Neural progenitor cell (in vitro differentiated cells): Measurements from ENCODE around the gene LHFPL5. TPM values are rescaled to one million over a fixed set of nuclear protein-coding genes. Genes with fewer than 3 reads are reported as not detected.

Experiments
- DNase-seq: peaks from one replicate; pipeline ENCODE4 v3.0.0-alpha.2; 2016; ENCODE audit warnings: low spot score
- H2AFZ ChIP-seq: fragments of 200-600 bp; sonication (generic); replicated peaks from 2 replicates; pipeline ENCODE4 v1.6.1; 2016; ENCODE audit warnings: antibody characterized with exemption
- H3F3A ChIP-seq: fragments of 200-600 bp; sonication (generic); 2 replicates; pipeline ENCODE4 v1.6.1; 2016; ENCODE audit warnings: antibody characterized with exemption, low read depth
- H3K27ac ChIP-seq: fragments of 200-600 bp; sonication (generic); 2 replicates; pipeline ENCODE4 v1.5.1; 2016; ENCODE audit warnings: mild to moderate bottlenecking
- H3K27me3 ChIP-seq: fragments of 200-600 bp; sonication (generic); 2 replicates; pipeline ENCODE4 v1.6.1; 2016; ENCODE audit warnings: mild to moderate bottlenecking, moderate library complexity
- H3K36me3 ChIP-seq: fragments of 200-600 bp; sonication (generic); 2 replicates; pipeline ENCODE4 v1.5.1; 2016
- H3K4me1 ChIP-seq: fragments of 200-600 bp; sonication (generic); 2 replicates; pipeline ENCODE4 v1.6.1; 2016; ENCODE audit warnings: mixed run types
- H3K4me2 ChIP-seq: fragments of 200-600 bp; sonication (generic); 2 replicates; pipeline ENCODE4 v1.6.1; 2016
- H3K4me3 ChIP-seq: fragments of 200-600 bp; sonication (generic); 2 replicates; pipeline ENCODE4 v1.5.1; 2016
- H3K79me2 ChIP-seq: fragments of 200-600 bp; sonication (generic); 2 replicates; pipeline ENCODE4 v1.6.1; 2016; ENCODE audit warnings: low read depth
- H3K9ac ChIP-seq: fragments of 200-600 bp; sonication (generic); 2 replicates; pipeline ENCODE4 v1.6.1; 2016
- H3K9me3 ChIP-seq: fragments of 200-600 bp; sonication (generic); 2 replicates; pipeline ENCODE4 v1.5.1; 2016; ENCODE audit warnings: low read depth
- H4K20me1 ChIP-seq: fragments of 200-600 bp; sonication (generic); 2 replicates; pipeline ENCODE4 v1.6.1; 2016; ENCODE audit warnings: low read depth
- H3K27ac Mint-ChIP-seq: 3 replicates; pipeline ENCODE4 v1.8.0; 2021; ENCODE audit warnings: mixed read lengths
- H3K27me3 Mint-ChIP-seq: 2 replicates; pipeline ENCODE4 v1.8.0; 2022; ENCODE audit warnings: low read depth, mild to moderate bottlenecking, inconsistent platforms, moderate library complexity, mixed read lengths; ENCODE audit not compliant: insufficient read depth
- H3K36me3 Mint-ChIP-seq: 3 replicates; pipeline ENCODE4 v1.8.0; 2021; ENCODE audit warnings: mixed read lengths
- H3K4me1 Mint-ChIP-seq: 3 replicates; pipeline ENCODE4 v1.8.0; 2021; ENCODE audit warnings: mixed read lengths
- H3K4me3 Mint-ChIP-seq: 3 replicates; pipeline ENCODE4 v1.8.0; 2021; ENCODE audit warnings: mild to moderate bottlenecking, moderate library complexity, mixed read lengths
- H3K9me3 Mint-ChIP-seq: 3 replicates; pipeline ENCODE4 v1.8.0; 2020; ENCODE audit warnings: mixed read lengths
- CTCF ChIP-seq: fragments of 200-600 bp; sonication (generic); IDR thresholded peaks from 2 replicates; pipeline ENCODE4 v1.5.1; 2017; ENCODE audit warnings: antibody characterized with exemption, mild to moderate bottlenecking
- EZH2 ChIP-seq: fragments of 200-600 bp; sonication (generic); IDR thresholded peaks from 2 replicates; pipeline ENCODE4 v1.6.1; 2017; ENCODE audit warnings: antibody characterized with exemption, mild to moderate bottlenecking, moderate library complexity
- EZH2phosphoT487 ChIP-seq: fragments of 200-600 bp; sonication (generic); IDR thresholded peaks from 2 replicates; pipeline ENCODE4 v1.6.1; 2017; ENCODE audit warnings: antibody characterized with exemption
- total RNA-seq: library from RNA; depleted of rRNA; stranded (reverse); fragments of >200 nt; gene quantifications from 2 replicates; pipeline ENCODE4 v1.2.3, GENCODE V29; 2015; ENCODE audit warnings: low replicate concordance

LHFPL5 gene
- total RNA-seq, 1 donor from 2014 or later: not detected

DNA sequence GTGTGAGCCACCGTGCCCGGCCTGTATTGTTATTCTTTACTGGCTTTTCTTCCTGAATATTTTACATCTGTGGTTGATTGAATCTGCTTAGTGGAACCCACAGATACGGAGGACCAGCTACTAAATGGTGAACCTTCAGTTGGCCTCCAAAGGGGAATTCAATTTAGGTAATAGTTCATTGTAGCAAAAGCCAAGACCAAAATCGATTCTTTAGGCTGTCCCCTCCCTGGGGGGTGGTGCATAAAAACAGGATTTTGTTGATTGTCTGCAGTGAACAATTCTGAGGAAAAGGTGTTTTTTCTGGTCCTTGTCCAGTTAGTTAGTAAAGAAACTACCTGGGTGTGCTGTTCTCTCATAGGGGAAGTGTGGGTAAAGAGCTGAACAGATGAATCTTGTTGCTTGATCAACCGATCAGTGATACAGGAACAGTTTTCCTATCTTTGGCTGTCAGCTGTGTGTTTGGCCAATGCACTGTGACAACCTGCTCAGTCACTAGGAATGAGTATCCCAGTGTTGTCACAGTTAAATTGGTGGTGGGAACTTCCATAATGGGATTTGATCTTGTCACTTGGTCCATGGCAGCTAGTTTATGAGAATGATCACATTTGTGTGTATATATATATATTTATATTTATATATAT, 19.5 kb downstream of the LHFPL5 start:
- Histone ChIP-seq H3K4me3 (no peak overlapping the region), H3K36me3 (no peaks in the 10 kb centered on the region), H3K9ac (no peak overlapping the region), H3K4me1 (no peaks in the 10 kb centered on the region), H3K27me3 (no peaks in the 10 kb centered on the region), H3K4me2 (no peak overlapping the region), H3K27ac (no peak overlapping the region), H4K20me1 (no peaks in the 10 kb centered on the region), H3F3A (peaks cover 2% of the 10 kb centered on the region), H3K79me2 (no peaks in the 10 kb centered on the region), H3K9me3 (no peaks in the 10 kb centered on the region), H2AFZ (no peak overlapping the region)
- Mint-ChIP-seq H3K4me1 (no peaks in the 10 kb centered on the region), H3K4me3 (no peak overlapping the region), H3K9me3 (peaks cover 3% of the 10 kb centered on the region), H3K27me3 (peaks cover 2% of the 10 kb centered on the region), H3K36me3 (no peaks in the 10 kb centered on the region), H3K27ac (no peak overlapping the region)
- no peak for DNase-seq
- no peak for TF ChIP-seq EZH2phosphoT487
- no peak for TF ChIP-seq EZH2
- TF ChIP-seq CTCF: no peak

DNA sequence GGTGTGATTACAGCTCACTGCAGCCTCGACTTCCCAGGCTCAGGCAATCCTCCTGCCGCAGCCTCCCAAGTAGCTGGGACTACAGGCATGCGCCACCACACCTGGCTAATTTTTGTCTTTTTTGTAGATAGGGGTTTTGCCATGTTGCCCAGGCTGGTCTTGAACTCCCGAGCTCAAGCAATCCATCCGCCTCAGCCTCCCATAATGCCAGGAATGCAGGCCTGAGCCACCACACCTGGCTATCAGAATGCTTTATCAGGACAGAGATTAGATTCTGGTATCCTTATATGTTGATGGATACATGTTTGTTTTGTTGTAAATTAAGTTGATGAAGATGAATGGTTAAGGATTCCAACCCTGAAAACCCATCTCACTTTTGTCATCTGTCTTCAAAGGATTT, 24.2 kb downstream of the LHFPL5 start:
- Histone ChIP-seq H3K4me1 (no peaks in the 10 kb centered on the region), H3K9me3 (no peaks in the 10 kb centered on the region), H3K27me3 (no peaks in the 10 kb centered on the region), H3K9ac (no peak overlapping the region), H3K4me2 (no peak overlapping the region), H3K36me3 (peaks cover 5% of the 10 kb centered on the region), H3K27ac (no peak overlapping the region), H2AFZ (no peak overlapping the region), H4K20me1 (no peaks in the 10 kb centered on the region), H3K4me3 (no peak overlapping the region), H3K79me2 (no peaks in the 10 kb centered on the region), H3F3A (peaks cover 34% of the 10 kb centered on the region)
- Mint-ChIP-seq H3K9me3 (peaks cover 3% of the 10 kb centered on the region), H3K36me3 (peaks cover under 1% of the 10 kb centered on the region), H3K27me3 (peaks cover 2% of the 10 kb centered on the region), H3K27ac (no peak overlapping the region), H3K4me3 (no peak overlapping the region), H3K4me1 (no peaks in the 10 kb centered on the region)
- no peak for DNase-seq
- TF ChIP-seq CTCF (no peak), EZH2phosphoT487 (no peak), EZH2 (no peak)

DNA sequence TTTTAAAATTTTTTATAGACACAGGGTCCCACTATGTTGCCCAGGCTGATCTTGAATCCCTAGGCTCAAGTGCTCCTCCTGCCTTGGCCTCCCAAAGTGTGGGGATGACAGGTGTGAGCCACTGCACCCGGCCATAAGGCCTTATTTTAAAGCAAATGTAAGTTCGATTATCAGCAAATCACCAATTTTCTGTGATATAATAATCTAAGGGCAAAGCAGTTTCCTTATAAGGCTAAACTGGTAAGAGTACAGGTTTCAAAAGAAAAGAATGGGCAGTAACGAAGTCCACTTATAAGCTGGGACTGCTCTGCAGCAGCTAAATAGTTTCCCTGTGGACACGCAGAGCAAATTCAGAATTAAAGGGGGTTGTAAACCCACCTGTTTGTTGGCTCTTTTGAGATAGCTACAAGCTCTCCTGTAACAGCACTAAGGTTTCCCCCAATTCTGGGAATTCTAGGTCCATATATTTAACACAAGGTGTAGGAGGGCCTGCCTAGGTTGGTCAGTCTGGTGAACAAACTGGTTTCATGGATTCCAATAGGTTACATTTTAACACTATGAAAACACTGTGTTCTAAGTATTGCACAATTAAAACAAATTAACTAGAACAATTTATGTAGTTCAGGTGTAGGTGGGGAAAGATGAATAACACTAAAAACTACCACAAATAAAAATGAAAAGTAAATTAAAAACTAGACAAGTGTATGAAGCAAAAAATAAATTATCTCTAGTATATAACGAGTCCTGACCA, 26.3 kb downstream of the LHFPL5 start:
- Histone ChIP-seq H2AFZ (no peak overlapping the region), H3K27ac (peak overlapping the region; percentile 71), H3K79me2 (no peaks in the 10 kb centered on the region), H4K20me1 (no peaks in the 10 kb centered on the region), H3K9me3 (no peaks in the 10 kb centered on the region), H3K27me3 (no peaks in the 10 kb centered on the region), H3K9ac (no peak overlapping the region), H3K4me3 (no peak overlapping the region), H3F3A (peaks cover 46% of the 10 kb centered on the region), H3K4me1 (no peaks in the 10 kb centered on the region), H3K36me3 (peaks cover 5% of the 10 kb centered on the region), H3K4me2 (no peak overlapping the region)
- Mint-ChIP-seq H3K27ac (no peak overlapping the region), H3K4me1 (no peaks in the 10 kb centered on the region), H3K4me3 (no peak overlapping the region), H3K27me3 (peaks cover under 1% of the 10 kb centered on the region), H3K9me3 (peaks cover 3% of the 10 kb centered on the region), H3K36me3 (peaks cover 6% of the 10 kb centered on the region)
- TF ChIP-seq EZH2 (no peak), EZH2phosphoT487 (no peak), CTCF (no peak)
- no peak for DNase-seq
